Effector memory CD4-positive, alpha-beta T cell (primary cell): ENCODE data around the gene TMEM225.
"Not testable (repeated sequence)": the region's sequence is repeated elsewhere in the genome, so short reads cannot be mapped to it uniquely, and the experiment has no call there.

Experiments
- DNase-seq, 3 donors: peaks; one replicate each; pipeline ENCODE4 v3.0.0-alpha.2; 2020
- H3K27ac ChIP-seq: 2 replicates; pipeline ENCODE4 v1.7.0; 2013; ENCODE audit warnings: mild to moderate bottlenecking, low read length, moderate library complexity; ENCODE audit not compliant: insufficient read depth, poor library complexity, severe bottlenecking
- H3K27me3 ChIP-seq: replicated peaks from 2 replicates; pipeline ENCODE4 v1.7.0; 2013; ENCODE audit warnings: mild to moderate bottlenecking, low read length; ENCODE audit not compliant: insufficient read depth, control insufficient read depth, poor library complexity, severe bottlenecking
- H3K36me3 ChIP-seq: 2 replicates; pipeline ENCODE4 v1.7.0; 2013; ENCODE audit warnings: mild to moderate bottlenecking, low read length, moderate library complexity; ENCODE audit not compliant: control insufficient read depth, insufficient read depth
- H3K4me1 ChIP-seq: 2 replicates; pipeline ENCODE4 v1.7.0; 2013; ENCODE audit warnings: low read length, mild to moderate bottlenecking; ENCODE audit not compliant: control insufficient read depth, insufficient read depth, poor library complexity, severe bottlenecking
- H3K4me3 ChIP-seq: 2 replicates; pipeline ENCODE4 v1.7.0; 2013; ENCODE audit warnings: low read length, low read depth, mild to moderate bottlenecking; ENCODE audit not compliant: insufficient read depth, poor library complexity, severe bottlenecking
- H3K9me3 ChIP-seq: 2 replicates; pipeline ENCODE4 v1.7.0; 2013; ENCODE audit warnings: mild to moderate bottlenecking, low read length, moderate library complexity; ENCODE audit not compliant: control insufficient read depth

The TMEM225 gene

GRCh38 chr11:123867795-123868194 lies 17.7 kb downstream of the TMEM225 start:
- not testable (repeated sequence) for H3K36me3 ChIP-seq, H3K27ac ChIP-seq, H3K4me1 ChIP-seq, DNase-seq, H3K27me3 ChIP-seq, H3K4me3 ChIP-seq, H3K9me3 ChIP-seq

GRCh38 chr11:123865293-123865692 lies 20.2 kb downstream of the TMEM225 start:
- not testable (repeated sequence) for H3K36me3 ChIP-seq, H3K27me3 ChIP-seq, DNase-seq, H3K27ac ChIP-seq, H3K4me1 ChIP-seq, H3K4me3 ChIP-seq, H3K9me3 ChIP-seq

GRCh38 chr11:123859731-123860130 lies 25.7 kb downstream of the TMEM225 start:
- Histone ChIP-seq H3K36me3 (no peaks in the 10 kb centered on the region), H3K27me3 (no peaks in the 10 kb centered on the region), H3K4me1 (no peaks in the 10 kb centered on the region), H3K4me3 (no peak overlapping the region), H3K9me3 (no peaks in the 10 kb centered on the region), H3K27ac (no peak overlapping the region)
- DNase-seq: no peak

GRCh38 chr11:123856444-123856843 lies 29.0 kb downstream of the TMEM225 start:
- Histone ChIP-seq H3K36me3 (no peaks in the 10 kb centered on the region), H3K9me3 (no peaks in the 10 kb centered on the region)
- DNase-seq: no peak

GRCh38 chr11:123853038-123853437 lies 32.4 kb downstream of the TMEM225 start:
- no peak for DNase-seq
- Histone ChIP-seq H3K27me3 (no peaks in the 10 kb centered on the region), H3K4me3 (no peak overlapping the region), H3K27ac (no peak overlapping the region), H3K36me3 (no peaks in the 10 kb centered on the region), H3K4me1 (no peaks in the 10 kb centered on the region), H3K9me3 (no peaks in the 10 kb centered on the region)

More at GRCh38 chr11:123856444-123856843, 29.0 kb downstream of the TMEM225 start:
- H3K27me3 ChIP-seq: no peaks in the 10 kb centered on the region
- no peak overlapping the region for H3K27ac ChIP-seq
- no peaks in the 10 kb centered on the region for H3K4me1 ChIP-seq
- no peak overlapping the region for H3K4me3 ChIP-seq

- H3K27me3 ChIP-seq: no peaks in the 10 kb centered on the region
- no peak for DNase-seq
- no peak overlapping the region for H3K27ac ChIP-seq
- H3K4me3 ChIP-seq: no peak overlapping the region
- H3K4me1 ChIP-seq: no peaks in the 10 kb centered on the region
- no peaks in the 10 kb centered on the region for H3K9me3 ChIP-seq
- no peaks in the 10 kb centered on the region for H3K36me3 ChIP-seq
These were observed 33.1 kb downstream of the TMEM225 start for GRCh38 chr11:123852321-123852720.

- Histone ChIP-seq H3K27ac (no peak overlapping the region), H3K4me3 (no peak overlapping the region), H3K9me3 (no peaks in the 10 kb centered on the region), H3K4me1 (no peaks in the 10 kb centered on the region), H3K36me3 (no peaks in the 10 kb centered on the region), H3K27me3 (no peaks in the 10 kb centered on the region)
- DNase-seq: no peak
These were observed 34.4 kb downstream of the TMEM225 start for GRCh38 chr11:123851110-123851509.

GRCh38 chr11:123841174-123841573 lies 44.3 kb downstream of the TMEM225 start:
- H3K4me1 ChIP-seq: no peaks in the 10 kb centered on the region
- H3K4me3 ChIP-seq: no peak overlapping the region
- no peaks in the 10 kb centered on the region for H3K27me3 ChIP-seq
- no peak for DNase-seq
- H3K9me3 ChIP-seq: no peaks in the 10 kb centered on the region
- H3K27ac ChIP-seq: no peak overlapping the region
- H3K36me3 ChIP-seq: no peaks in the 10 kb centered on the region

GRCh38 chr11:123839131-123839530 lies 46.3 kb downstream of the TMEM225 start:
- DNase-seq: no peak
- Histone ChIP-seq H3K9me3 (no peaks in the 10 kb centered on the region), H3K27me3 (no peaks in the 10 kb centered on the region), H3K27ac (no peak overlapping the region), H3K4me1 (no peaks in the 10 kb centered on the region), H3K36me3 (no peaks in the 10 kb centered on the region), H3K4me3 (no peak overlapping the region)

GRCh38 chr11:123838659-123839058 lies 46.8 kb downstream of the TMEM225 start:
- Histone ChIP-seq H3K4me1 (no peaks in the 10 kb centered on the region), H3K36me3 (no peaks in the 10 kb centered on the region), H3K27ac (no peak overlapping the region), H3K9me3 (no peaks in the 10 kb centered on the region), H3K4me3 (no peak overlapping the region), H3K27me3 (no peaks in the 10 kb centered on the region)
- DNase-seq: no peak

GRCh38 chr11:123838199-123838598 lies 47.3 kb downstream of the TMEM225 start:
- Histone ChIP-seq H3K4me3 (no peak overlapping the region), H3K27ac (no peak overlapping the region)

More at GRCh38 chr11:123838199-123838598, 47.3 kb downstream of the TMEM225 start:
- DNase-seq: no peak
- Histone ChIP-seq H3K4me1 (no peaks in the 10 kb centered on the region), H3K36me3 (no peaks in the 10 kb centered on the region), H3K27me3 (no peaks in the 10 kb centered on the region), H3K9me3 (no peaks in the 10 kb centered on the region)
